Vagina (tissue), 2 donors: ENCODE results near the gene MIGA2.

Experiments
- CTCF ChIP-seq, 3 experiments: fragments of 450-650 bp in 2 of 3; fragments of 200-600 bp in 1 of 3; sonication (generic) in 1 of 3; IDR thresholded peaks; one replicate each; pipeline ENCODE4 v1.5.1; 2017 to 2019; ENCODE audit warnings: antibody characterized with exemption in 3 of 3, mild to moderate bottlenecking in 2 of 3, moderate library complexity in 2 of 3
- POLR2A ChIP-seq, 2 donors: fragments of 450-650 bp; IDR thresholded peaks; one replicate each; pipeline ENCODE4 v1.6.1; 2017; ENCODE audit warnings: antibody characterized with exemption in 2 of 2, mild to moderate bottlenecking in 2 of 2, moderate library complexity in 2 of 2
- POLR2AphosphoS5 ChIP-seq, 2 donors: sonication (generic); formaldehyde crosslinking; IDR thresholded peaks; one replicate each; pipeline ENCODE4 v1.9.0; 2017; ENCODE audit warnings: antibody characterized with exemption in 2 of 2, mild to moderate bottlenecking in 2 of 2, low read depth in 1 of 2; ENCODE audit not compliant: insufficient read depth in 1 of 2

GRCh38 chr9:129037767-129038098 lies 1.3 kb downstream of the MIGA2 start:
- TF ChIP-seq POLR2A (IDR thresholded peaks at IDR 0.05) (no peak), CTCF (IDR thresholded peaks at IDR 0.05) (no peak), POLR2AphosphoS5 (IDR thresholded peaks at IDR 0.05; ENCODE audit: insufficient read depth in 1 of 2, low read depth in 1 of 2) (no peak)
